GM23338 (cell line): ENCODE data around the gene RNFT2. TPM values are rescaled to one million over a fixed set of nuclear protein-coding genes. Genes with fewer than 3 reads are reported as not detected.

Experiments
- CREB1 ChIP-seq: fragments of 250-450 bp; sonication (Bioruptor Pico); IDR thresholded peaks from 2 replicates; pipeline ENCODE4 v1.5.0; 2020; ENCODE audit warnings: low read depth, mild to moderate bottlenecking, moderate library complexity
- EZH2phosphoT487 ChIP-seq: fragments of 200-600 bp; sonication (generic); IDR thresholded peaks from one replicate; pipeline ENCODE4 v1.8.1; 2018; ENCODE audit warnings: antibody characterized with exemption; ENCODE audit not compliant: unreplicated experiment
- POLR2AphosphoS5 ChIP-seq: IDR thresholded peaks from 2 replicates; pipeline ENCODE4 v1.6.1; 2016; ENCODE audit warnings: antibody characterized with exemption, low read depth
- REST ChIP-seq: IDR thresholded peaks from one replicate; pipeline ENCODE4 v1.6.1; 2018; ENCODE audit warnings: antibody characterized with exemption; ENCODE audit not compliant: unreplicated experiment
- STAT1 ChIP-seq: IDR thresholded peaks from one replicate; pipeline ENCODE4 v1.6.1; 2016; ENCODE audit warnings: antibody characterized with exemption; ENCODE audit not compliant: unreplicated experiment
- ZNF462 ChIP-seq: fragments of 250-450 bp; sonication (Bioruptor Pico); IDR thresholded peaks from 2 replicates; pipeline ENCODE4 v1.5.0; 2020; ENCODE audit warnings: mild to moderate bottlenecking, moderate library complexity
- polyA plus RNA-seq: library from polyadenylated mRNA; unstranded; fragments of >200 nt; fragmentation: Nextera tagmentation; extraction: Ambion mirVana; gene quantifications from 2 replicates; pipeline ENCODE4 v1.2.1, GENCODE V29; 2016
- total RNA-seq: library from RNA; depleted of rRNA; stranded (reverse); fragments of >200 nt; shearing (Covaris generic); gene quantifications from 2 replicates; pipeline ENCODE4 v1.2.3, GENCODE V29; 2014

The RNFT2 gene
- total and polyA plus RNA-seq, 2 experiments from 2014 or later, result 19.3 to 22.9 TPM

- TF ChIP-seq REST (no peak), CREB1 (CRISPR knock-in tag) (no peak), EZH2phosphoT487 (no peak), STAT1 (no peak), ZNF462 (CRISPR knock-in tag) (no peak), POLR2AphosphoS5 (no peak)
These were observed 40.0 kb upstream of the RNFT2 start (continued) for GRCh38 chr12:116698116-116698515.
